PC-9 (cell line): ENCODE measurements around the gene TCEAL8. TPM values are rescaled to one million over a fixed set of nuclear protein-coding genes. Genes with fewer than 3 reads are reported as not detected.
A peak's percentile ranks its signal among the peaks of the same experiment; 100 is the strongest.

ENCODE experiments used
- BruUV-seq: library from RNA; stranded (reverse); fragments of 400-500 nt; replicated peaks from 2 replicates; lab custom pipeline; 2021; lab: Mats Ljungman, UMichigan
- CTCF ChIA-PET: fragments of 300-600 bp; sonication (Branson Sonifier 250); formaldehyde crosslinking; loops from one replicate; lab custom pipeline; 2022; ENCODE audit warnings: antibody characterized with exemption; lab: Charles Lee
- POLR2A ChIA-PET: fragments of 300-600 bp; sonication (Branson Sonifier 250); formaldehyde crosslinking; loops from one replicate; lab custom pipeline; 2022; ENCODE audit warnings: antibody characterized with exemption; ENCODE audit not compliant: unreplicated experiment; lab: Charles Lee
- DNase-seq, 2 experiments: peaks; one replicate each; pipeline versions ENCODE4 v3.0.0 to v3.0.0-alpha.2; 2015 to 2022; ENCODE audit warnings: mixed read lengths in 1 of 2
- H2AFZ ChIP-seq: fragments of 200-600 bp; sonication (generic); 2 replicates; pipeline ENCODE4 v1.8.1; 2017; ENCODE audit warnings: antibody characterized with exemption
- H3F3A ChIP-seq: fragments of 200-600 bp; sonication (generic); 2 replicates; pipeline ENCODE4 v1.8.1; 2017; ENCODE audit warnings: antibody characterized with exemption, mild to moderate bottlenecking, low read depth; ENCODE audit not compliant: insufficient read depth
- H3K27ac ChIP-seq: fragments of 200-600 bp; sonication (generic); 2 replicates; pipeline ENCODE4 v1.6.1; 2016; ENCODE audit warnings: mixed run types
- H3K27me3 ChIP-seq: fragments of 200-600 bp; sonication (generic); 2 replicates; pipeline ENCODE4 v1.6.1; 2016; ENCODE audit warnings: low read depth, mixed run types; ENCODE audit not compliant: insufficient read depth
- H3K36me3 ChIP-seq: fragments of 200-600 bp; sonication (generic); 2 replicates; pipeline ENCODE4 v1.6.1; 2016; ENCODE audit warnings: low read depth, mixed run types
- H3K4me1 ChIP-seq: fragments of 200-600 bp; sonication (generic); replicated peaks from 2 replicates; pipeline ENCODE4 v1.6.1; 2016; ENCODE audit warnings: mixed run types; ENCODE audit not compliant: insufficient read depth
- H3K4me2 ChIP-seq: fragments of 200-600 bp; sonication (generic); 2 replicates; pipeline ENCODE4 v1.6.1; 2017; ENCODE audit warnings: mixed run types
- H3K4me3 ChIP-seq: fragments of 200-600 bp; sonication (generic); 2 replicates; pipeline ENCODE4 v1.6.1; 2016; ENCODE audit warnings: mixed run types
- H3K79me2 ChIP-seq: fragments of 200-600 bp; sonication (generic); 2 replicates; pipeline ENCODE4 v1.6.1; 2017; ENCODE audit warnings: low read depth, mixed run types
- H3K9me2 ChIP-seq: fragments of 200-600 bp; sonication (generic); 2 replicates; pipeline ENCODE4 v1.8.1; 2017; ENCODE audit warnings: mild to moderate bottlenecking; ENCODE audit not compliant: insufficient read depth
- H3K9me3 ChIP-seq: fragments of 200-600 bp; sonication (generic); 2 replicates; pipeline ENCODE4 v1.8.1; 2016; ENCODE audit warnings: low read depth; ENCODE audit not compliant: insufficient read depth
- H4K20me1 ChIP-seq: fragments of 200-600 bp; sonication (generic); 2 replicates; pipeline ENCODE4 v1.8.1; 2017; ENCODE audit not compliant: insufficient read depth
- CTCF ChIP-seq: fragments of 200-600 bp; sonication (generic); conservative IDR thresholded peaks from 2 replicates; pipeline ENCODE4 v1.6.1; 2017; ENCODE audit warnings: mixed run types, antibody characterized with exemption, mild to moderate bottlenecking, moderate library complexity
- EZH2 ChIP-seq: fragments of 200-600 bp; sonication (generic); IDR thresholded peaks from 2 replicates; pipeline ENCODE4 v1.8.0; 2017; ENCODE audit warnings: antibody characterized with exemption, low read depth
- intact Hi-C: fragments of 100-400 bp; cut with micrococcal nuclease; formaldehyde crosslinking; loops from one replicate; pipeline ENCODE4 v1.10.0; 2022; ENCODE audit not compliant: unreplicated experiment
- total RNA-seq: library from RNA; stranded (reverse); gene quantifications from 2 replicates; pipeline ENCODE4 v1.2.3, GENCODE V29; 2021

TCEAL8 gene
- total RNA-seq, 1 experiment from 2014 or later = 31.5 TPM

GRCh38 chrX:103254171-103254824 is 657 bp downstream of the TCEAL8 start:
- Histone ChIP-seq H2AFZ (peak overlapping the region; percentile 97), H3K27ac (no peak overlapping the region), H3K9me2 (no peaks in the 10 kb centered on the region), H4K20me1 (no peaks in the 10 kb centered on the region), H3K4me2 (peak overlapping the region; percentile 93), H3K79me2 (0 out of 2 replicates have a peak, but pooled peaks cover 3% of the 10 kb centered on the region), H3K9me3 (no peaks in the 10 kb centered on the region), H3K4me1 (no peaks in the 10 kb centered on the region), H3K36me3 (no peaks in the 10 kb centered on the region), H3K27me3 (no peaks in the 10 kb centered on the region), H3F3A (no peaks in the 10 kb centered on the region), H3K4me3 (peak overlapping the region; percentile 76)
- ChIA-PET POLR2A (no interaction called here), CTCF (no interaction called here)
- no TSS peak for BruUV-seq
- TF ChIP-seq EZH2 (no peak), CTCF (no peak)
- DNase-seq = peak in 1 of 2 experiments; percentile 15
- intact Hi-C loops = loop anchor here (2.0 kb wide), 1 partner anchor 57 kb away; the partner anchor contains the start of gene BEX2

GRCh38 chrX:103253608-103254007 is 1.3 kb downstream of the TCEAL8 start:
- TSS peak; percentile 65 for BruUV-seq
- Histone ChIP-seq H3F3A (no peaks in the 10 kb centered on the region), H3K4me3 (no peak overlapping the region), H3K36me3 (no peaks in the 10 kb centered on the region), H3K9me2 (no peaks in the 10 kb centered on the region), H4K20me1 (no peaks in the 10 kb centered on the region), H2AFZ (no peak overlapping the region), H3K4me2 (peak overlapping the region; percentile 93; the same call in 1 of the 2 replicates), H3K9me3 (no peaks in the 10 kb centered on the region), H3K27me3 (no peaks in the 10 kb centered on the region), H3K4me1 (no peaks in the 10 kb centered on the region), H3K27ac (no peak overlapping the region), H3K79me2 (0 out of 2 replicates have a peak, but pooled peaks cover 3% of the 10 kb centered on the region)
- CTCF ChIA-PET = no interaction called here
- TF ChIP-seq CTCF (no peak), EZH2 (no peak)
- intact Hi-C loops = loop anchor here (2.0 kb wide), 1 partner anchor 57 kb away; the partner anchor contains the start of gene BEX2
- no peak for DNase-seq
- POLR2A ChIA-PET = no interaction called here

GRCh38 chrX:103250977-103251376 is 4.0 kb downstream of the TCEAL8 start:
- Histone ChIP-seq H3K4me1 (no peaks in the 10 kb centered on the region), H4K20me1 (no peaks in the 10 kb centered on the region), H3K79me2 (0 out of 2 replicates have a peak, but pooled peaks cover 3% of the 10 kb centered on the region), H3F3A (no peaks in the 10 kb centered on the region), H3K9me3 (no peaks in the 10 kb centered on the region), H2AFZ (no peak overlapping the region), H3K36me3 (no peaks in the 10 kb centered on the region), H3K4me2 (no peak overlapping the region), H3K9me2 (no peaks in the 10 kb centered on the region), H3K4me3 (no peak overlapping the region), H3K27ac (no peak overlapping the region), H3K27me3 (no peaks in the 10 kb centered on the region)
- ChIA-PET POLR2A (no interaction called here), CTCF (no interaction called here)
- BruUV-seq = no TSS peak
- no peak for TF ChIP-seq EZH2
- no peak for TF ChIP-seq CTCF
- peak in 1 of 2 experiments; percentile 16 for DNase-seq
- intact Hi-C loops = no loop called here
